Measurements from ENCODE around the gene MAN1A2.
A peak's percentile ranks its signal among the peaks of the same experiment; 100 is the strongest.
"Not testable (repeated sequence)": the region's sequence is repeated elsewhere in the genome, so short reads cannot be mapped to it uniquely, and the experiment has no call there.

The MAN1A2 gene

DNA sequence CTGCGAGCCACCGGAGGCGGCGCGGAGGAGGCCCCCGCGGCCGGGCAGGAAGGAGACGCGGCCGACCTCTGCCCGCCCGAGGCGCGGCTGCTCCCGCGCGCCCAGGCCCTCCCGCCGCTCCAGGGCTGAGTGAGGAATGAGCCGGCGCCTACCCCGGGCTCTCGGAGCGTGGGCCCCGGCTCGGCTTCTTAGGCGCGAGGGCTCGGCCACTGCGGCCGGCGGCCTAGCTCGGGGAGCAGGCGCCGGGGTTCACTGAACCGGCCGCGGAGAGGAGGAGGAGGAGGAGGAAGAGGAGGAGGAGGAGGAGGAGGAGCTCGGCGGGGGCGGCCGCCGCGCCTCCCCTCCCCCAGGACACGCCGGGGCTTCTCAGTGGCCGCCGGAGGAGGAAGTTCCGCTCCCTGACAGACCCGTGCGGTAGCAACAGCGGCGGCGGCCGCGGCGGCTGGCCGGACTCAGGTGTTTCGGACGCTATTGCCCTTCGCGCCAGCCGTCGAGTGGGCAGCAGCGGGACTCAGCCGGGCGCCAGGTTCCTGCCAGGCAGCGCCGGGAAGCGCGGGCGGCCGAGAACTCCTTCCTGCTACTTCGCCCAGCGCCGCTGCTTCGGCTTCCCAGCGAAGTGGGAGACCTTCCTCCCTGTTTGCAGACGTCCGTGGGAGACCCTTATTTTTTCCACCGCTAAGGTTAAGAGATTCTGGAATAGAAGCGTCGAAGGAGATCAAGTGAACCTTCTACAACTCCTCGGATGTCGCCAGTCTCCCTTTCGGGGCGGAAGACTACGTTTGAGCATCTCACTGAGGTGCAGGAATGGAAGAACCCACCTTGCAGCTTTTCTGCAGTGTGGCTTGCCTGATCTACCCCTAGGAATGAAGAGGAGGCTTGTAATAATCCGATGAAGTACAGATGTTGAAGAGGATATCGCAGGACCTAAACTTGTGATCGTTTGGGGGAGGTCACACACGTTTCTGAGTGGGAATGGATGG lies at the start of gene MAN1A2:
TSS of gene MAN1A2 (plus strand) at position 404 of the 980 bp plus-strand sequence. CDS start 735 bp downstream, outside the sequence.
- peak; percentile 24 to 54 (median 49) for DNase-seq (ENCODE audit: low read depth in 3 of 3, low spot score in 1 of 3)

DNA sequence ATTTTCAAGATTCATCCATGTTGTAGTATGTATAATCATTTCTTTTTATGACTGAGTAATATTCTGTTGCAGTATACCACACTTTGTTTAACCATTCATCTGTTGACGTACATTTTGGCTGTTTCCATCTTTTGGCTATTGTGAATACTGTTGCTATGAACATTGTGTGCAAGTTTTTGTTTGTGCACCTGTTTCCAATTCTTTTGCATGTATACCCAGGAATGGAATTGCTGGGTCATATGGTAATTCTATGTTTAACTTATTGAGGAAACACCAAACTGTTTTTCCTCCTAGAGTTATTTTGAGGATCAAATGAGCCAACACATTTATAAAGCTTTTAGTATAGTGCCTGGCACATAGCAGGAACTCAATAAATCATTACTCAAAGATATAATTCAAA lies 49.2 kb upstream of the MAN1A2 start:
- no peak for DNase-seq (ENCODE audit: low read depth in 3 of 3, low spot score in 1 of 3)

DNA sequence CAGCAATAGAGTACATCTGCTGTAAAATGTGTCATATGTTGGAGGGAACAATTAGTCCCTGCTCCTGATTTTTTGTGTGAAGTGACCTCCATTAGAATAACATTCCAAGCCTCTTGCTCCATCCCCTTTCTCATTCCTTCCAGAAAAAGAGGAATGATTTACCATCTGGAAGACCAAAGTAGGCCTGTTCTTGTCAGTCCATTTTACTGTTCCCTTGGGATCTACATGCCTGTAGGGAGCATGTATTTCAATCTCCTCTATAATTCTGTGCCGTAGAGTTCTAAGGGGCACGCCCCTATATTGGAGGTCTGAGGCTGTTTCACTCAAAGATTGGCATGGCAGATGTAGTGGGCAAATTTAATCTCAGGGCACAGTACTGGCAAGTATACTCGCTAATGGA lies 48.8 kb upstream of the MAN1A2 start:
- DNase-seq (ENCODE audit: low read depth in 3 of 3, low spot score in 1 of 3), result no peak

DNA sequence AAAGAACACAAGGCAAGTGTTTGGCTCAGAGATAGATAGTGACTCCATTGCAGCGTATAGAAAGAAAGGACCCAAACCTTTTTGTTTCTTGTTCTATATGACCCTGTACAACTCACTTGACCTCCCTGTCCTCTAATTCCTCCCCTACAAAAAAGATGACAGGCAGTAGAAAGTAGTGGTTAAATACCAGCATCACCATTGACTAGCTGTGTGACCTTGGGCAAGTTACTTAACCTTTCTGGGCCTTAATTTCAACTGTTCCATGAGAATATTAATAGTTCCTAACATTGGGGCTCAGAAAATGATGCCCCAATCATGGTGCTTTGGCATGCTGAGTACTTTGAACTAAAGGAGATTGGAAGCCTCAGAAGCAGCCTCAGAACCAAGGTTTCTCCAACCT lies 46.7 kb upstream of the MAN1A2 start:
- DNase-seq (ENCODE audit: low read depth in 3 of 3, low spot score in 1 of 3), result no peak

DNA sequence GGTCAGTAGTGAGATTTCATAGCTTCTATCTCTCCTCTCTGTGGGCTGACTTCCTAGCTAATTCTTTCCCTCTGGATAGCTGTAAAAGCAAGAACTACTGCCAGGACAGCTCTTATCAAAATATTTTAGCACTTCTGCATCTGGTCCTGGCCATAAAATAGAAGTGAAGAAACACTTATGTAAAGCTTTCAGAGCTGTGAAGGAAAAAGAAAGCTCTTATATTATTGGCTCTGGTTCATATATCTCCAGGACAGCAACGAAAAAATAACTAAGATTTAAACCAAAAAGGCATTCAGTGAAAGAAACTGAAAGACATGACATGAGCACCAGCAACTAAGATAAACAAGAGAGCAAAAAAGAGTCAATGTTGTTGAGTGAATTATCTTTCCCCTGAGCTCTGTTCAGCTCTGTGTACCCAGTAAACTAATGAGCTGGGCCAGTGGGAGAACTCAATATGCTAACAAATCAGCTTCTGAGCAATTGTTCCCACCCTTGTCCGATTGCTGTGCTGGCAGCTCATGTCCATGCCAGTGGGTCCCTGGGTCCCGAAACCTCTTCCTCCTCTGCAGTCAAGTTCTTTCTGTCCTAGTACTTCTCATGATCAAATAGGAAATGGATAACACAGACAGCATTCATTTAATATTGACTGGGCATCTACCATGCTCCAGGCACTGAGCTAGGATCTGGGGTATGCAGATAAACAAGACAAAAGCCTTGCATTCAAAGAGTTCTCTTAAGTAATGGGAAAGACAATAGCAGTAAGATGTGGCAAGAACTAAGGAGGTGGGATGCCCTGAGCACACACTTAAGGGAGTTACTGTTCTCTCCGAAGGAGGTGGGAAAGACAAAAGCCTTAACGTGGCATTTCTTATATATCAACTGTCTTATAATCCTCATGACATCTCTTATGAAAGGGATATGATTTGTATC lies 45.3 kb upstream of the MAN1A2 start:
- no peak for DNase-seq (ENCODE audit: low read depth in 3 of 3, low spot score in 1 of 3)

DNA sequence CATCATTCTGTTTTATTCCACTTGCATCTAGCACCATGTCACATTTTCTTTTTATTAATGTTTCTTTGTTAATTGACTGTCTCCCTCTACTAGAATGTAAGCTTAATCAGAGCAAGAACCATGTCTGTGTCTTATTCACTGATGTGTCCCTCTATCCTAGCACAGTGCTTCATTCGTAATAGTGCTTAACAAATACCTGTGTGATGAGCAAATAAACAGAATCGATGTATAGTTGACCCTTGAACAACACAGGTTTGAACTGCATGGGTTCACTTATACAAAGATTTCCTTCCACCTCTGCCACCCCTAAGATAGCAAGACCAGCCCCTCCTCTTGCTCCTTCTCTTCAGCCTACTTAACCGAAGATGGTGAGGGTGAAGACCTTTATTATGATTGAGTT lies 42.9 kb upstream of the MAN1A2 start:
- no peak for DNase-seq (ENCODE audit: low read depth in 3 of 3, low spot score in 1 of 3)

DNA sequence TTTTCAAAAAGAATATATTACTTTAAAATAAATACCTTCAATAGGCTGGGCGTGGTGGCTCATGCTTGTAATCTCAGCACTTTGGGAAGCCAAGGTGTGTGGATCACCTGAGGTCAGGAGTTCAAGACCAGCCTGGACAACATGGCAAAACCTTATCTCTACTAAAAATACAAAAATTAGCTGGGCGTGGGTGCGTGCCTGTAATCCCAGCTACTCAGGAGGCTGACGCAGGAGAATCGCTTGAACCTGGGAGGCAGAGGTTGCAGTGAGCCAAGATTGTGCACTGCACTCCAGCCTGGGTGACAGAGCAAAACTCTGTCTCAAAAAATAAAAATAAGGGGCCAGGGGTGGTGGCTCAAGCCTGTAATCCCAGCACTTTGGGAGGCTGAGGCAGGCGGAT lies 41.2 kb upstream of the MAN1A2 start:
- DNase-seq (ENCODE audit: low read depth in 3 of 3, low spot score in 1 of 3), result not testable (repeated sequence)

DNA sequence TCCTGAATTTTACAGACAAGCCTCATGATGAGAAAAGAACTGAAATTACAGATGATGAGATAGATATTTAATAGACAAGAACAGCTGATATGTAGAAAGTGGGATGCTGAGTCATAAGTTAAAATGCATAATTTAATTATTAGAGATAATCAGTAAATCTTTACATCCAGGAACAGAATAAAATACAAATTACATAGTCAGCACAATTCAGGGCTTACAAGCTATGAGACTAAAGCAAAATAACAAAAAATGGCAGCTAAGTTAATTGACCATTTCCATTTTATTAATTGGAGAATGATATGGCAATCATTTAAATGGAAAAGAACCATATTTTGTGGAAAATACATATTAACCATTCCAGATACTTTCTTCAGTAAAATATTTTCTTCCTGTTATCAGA lies 40.2 kb upstream of the MAN1A2 start:
- no peak for DNase-seq (ENCODE audit: low read depth in 3 of 3, low spot score in 1 of 3)

DNA sequence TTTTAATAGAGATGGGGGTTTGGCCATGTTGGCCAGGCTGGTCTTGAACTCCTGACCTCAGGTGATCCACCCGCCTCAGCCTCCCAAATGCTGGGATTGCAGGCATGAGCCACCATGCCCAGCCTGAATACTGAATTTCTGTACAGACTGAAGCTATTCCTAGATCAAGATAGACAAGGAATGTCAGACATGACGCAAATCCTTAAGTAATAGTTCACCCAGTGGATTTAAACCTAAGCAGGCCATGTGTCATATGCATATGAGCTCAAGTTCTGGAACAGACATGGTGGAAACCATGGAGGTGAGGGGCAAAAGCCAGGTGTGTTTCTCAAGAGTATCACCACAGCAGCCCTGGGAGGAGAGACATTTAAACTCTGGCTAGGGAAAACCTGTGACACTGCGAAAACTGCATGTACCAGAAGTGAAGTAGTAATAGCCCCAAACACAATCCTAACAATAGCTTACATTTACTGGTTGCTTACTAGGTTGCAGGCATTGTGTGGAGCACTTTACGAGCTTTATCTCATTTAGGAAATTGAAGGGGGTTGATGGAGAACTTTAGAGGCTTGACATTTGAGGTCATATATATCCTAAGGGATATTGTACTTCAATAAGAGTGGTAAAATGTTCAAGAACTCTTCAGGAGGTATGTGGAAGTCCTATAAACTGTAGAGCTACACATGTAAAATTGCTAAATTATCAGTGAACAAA lies 31.7 kb upstream of the MAN1A2 start:
- no peak for DNase-seq (ENCODE audit: low read depth in 3 of 3, low spot score in 1 of 3)

DNA sequence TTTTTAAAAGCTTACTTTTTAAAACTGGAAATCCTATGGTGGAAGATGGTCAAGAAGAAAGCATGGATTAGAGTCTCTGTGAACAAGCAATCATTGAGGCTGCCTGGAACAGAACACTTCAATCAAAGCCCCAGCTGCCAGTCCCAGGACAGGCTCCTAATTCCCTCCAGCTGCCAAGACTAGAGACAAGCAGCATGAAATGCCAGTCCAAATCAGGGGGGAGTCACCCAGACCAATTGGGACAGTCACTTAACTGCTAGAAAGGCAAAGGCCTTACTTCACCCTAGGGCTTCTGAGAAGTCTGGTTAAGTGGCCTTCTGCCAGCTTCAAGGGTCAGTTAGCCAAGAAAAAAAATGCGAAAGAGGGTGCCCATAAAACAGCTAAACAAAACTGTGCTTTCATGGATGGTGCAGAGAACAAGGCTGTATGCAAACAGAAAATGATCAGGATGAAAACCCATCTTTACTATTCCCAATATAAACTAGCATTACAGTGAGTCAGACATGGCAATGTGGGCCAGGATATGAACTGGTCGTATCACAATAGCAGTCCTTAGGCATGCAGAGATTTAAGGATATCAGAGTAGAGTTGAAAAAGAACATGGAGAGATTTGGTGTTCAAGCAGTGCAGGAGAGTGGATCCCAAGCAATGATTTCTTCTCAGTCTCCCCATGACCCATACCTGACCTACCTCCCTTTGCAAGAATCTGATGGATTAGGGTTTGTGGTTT lies 31.0 kb upstream of the MAN1A2 start:
- DNase-seq (ENCODE audit: low read depth in 3 of 3, low spot score in 1 of 3), result no peak

DNA sequence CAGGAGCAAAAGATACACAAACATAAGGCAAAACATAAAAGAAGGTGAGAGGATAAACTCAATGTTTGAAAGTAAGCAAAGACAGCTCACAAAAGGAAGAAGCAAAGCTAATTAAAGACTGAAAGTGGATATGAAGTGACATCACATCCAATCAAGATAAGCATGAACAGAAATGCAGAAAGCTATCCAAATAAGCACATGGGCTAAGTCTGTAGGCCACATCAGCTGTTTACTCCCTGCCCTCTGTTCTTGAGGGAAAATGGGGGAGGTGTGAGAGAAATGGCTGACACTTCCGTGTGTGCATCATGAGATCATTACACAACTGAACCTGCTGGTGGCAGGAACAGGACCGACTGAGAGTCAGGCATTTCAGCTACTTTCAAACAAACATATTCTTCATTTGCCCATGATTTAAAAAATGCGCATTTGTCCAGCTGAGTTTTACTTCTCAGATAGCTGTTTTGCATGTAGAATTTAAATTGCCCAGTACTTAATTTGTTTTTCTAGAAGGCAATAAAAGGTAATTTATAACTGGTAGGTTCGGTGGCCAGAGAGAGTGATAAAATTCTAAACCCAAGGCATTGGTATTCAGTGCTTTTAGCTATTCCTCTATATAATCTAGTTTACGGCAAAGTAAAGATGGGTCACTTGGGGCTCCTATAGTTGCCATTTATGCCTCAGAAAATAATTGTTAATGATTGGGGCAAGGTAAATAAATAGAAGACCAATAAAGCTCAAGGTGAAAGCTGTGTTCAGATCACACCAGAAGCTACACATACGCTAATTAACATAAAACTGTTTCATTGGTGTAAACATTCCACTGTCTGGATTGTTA lies 27.2 kb upstream of the MAN1A2 start:
- no peak for DNase-seq (ENCODE audit: low read depth in 3 of 3, low spot score in 1 of 3)

DNA sequence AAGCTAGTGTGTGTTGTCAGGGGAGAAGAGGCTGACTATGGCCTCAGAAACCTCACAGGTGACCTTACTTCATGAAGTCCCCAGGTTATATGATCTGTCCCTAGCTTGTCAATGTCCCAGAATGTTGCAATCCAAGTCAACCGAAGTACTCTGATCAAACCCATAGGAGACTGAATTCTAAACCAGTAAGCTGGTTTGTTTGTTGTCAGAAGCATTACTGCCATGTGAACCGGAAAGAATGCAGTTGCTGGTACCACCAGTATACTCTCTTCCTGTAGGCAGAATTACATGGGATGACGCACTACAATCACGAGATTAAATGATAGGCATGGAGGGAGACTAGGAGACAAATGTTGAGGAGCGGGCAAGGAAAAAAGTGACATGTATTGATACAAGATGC lies 26.1 kb upstream of the MAN1A2 start:
- DNase-seq (ENCODE audit: low read depth in 3 of 3, low spot score in 1 of 3), result no peak

DNA sequence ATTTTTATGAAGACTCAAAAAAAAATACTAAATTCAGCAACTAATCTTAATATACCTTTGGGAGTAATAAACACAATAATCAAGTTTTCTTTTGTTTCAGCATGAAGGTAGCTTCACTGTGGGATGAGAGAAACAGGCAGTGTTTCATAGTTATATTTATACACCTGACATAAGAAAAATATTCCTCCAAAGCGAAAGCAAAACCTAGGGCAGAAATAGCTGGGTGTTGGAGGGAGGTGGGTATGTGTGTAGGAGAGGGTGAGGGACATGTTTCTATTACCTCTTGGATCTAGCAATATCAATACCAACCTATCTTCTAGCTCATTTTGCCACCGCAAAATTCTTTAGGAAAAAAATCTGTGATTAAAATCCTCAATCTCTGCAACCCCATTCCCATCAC lies 24.9 kb upstream of the MAN1A2 start:
- no peak for DNase-seq (ENCODE audit: low read depth in 3 of 3, low spot score in 1 of 3)

DNA sequence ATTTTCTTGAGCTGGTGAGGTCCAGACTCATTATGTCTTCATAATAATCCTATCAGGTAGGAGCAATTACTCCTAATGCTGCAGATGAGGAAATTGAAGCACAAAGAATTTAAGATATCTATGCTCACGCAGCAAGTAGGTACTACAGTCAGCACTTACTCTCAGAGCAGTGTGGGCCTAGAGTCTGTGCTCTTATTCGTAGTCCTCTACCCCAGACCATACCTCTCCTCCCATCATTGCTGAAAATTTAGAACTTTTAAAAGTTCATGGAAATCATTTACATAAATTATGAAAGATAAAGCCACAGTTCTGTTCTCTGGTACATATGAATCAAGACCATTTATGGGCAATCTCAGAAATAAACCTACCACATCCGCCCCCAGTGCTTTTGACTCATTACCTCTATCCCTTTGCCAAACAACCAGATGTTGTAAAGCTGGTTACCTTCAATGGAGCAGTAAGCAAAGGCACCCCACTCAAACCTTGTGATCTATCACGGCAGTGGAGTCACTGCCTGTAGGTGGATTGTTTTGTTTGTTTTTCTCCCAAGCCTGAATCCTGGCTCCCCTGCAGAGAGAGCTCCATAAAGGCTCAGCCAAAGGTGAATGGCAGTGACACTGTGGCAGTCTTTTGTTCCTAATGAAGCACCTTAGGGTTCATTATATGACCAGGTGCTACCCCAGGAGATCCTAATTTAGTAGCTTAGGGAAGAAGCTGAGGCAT lies 20.9 kb upstream of the MAN1A2 start:
- DNase-seq (ENCODE audit: low read depth in 3 of 3, low spot score in 1 of 3), result no peak

DNA sequence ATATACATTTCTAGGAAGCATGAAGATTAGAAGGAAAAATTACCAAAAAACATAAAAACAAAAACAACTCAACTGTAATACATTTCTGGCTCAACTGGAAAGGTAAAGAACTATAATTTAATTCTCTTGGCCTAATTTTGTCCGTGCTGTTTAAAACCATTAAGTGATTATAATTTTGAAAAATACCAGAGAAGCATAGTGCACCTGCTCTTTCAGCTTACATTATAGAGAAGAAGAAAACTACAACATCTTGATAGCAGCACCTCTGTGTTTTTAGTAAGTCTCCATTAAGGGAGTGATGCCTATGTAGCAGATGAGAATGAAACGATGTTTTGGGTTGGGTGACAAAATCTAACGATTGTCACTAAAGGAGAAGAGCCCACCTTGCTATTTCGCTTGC lies 19.3 kb upstream of the MAN1A2 start:
- no peak for DNase-seq (ENCODE audit: low read depth in 3 of 3, low spot score in 1 of 3)

DNA sequence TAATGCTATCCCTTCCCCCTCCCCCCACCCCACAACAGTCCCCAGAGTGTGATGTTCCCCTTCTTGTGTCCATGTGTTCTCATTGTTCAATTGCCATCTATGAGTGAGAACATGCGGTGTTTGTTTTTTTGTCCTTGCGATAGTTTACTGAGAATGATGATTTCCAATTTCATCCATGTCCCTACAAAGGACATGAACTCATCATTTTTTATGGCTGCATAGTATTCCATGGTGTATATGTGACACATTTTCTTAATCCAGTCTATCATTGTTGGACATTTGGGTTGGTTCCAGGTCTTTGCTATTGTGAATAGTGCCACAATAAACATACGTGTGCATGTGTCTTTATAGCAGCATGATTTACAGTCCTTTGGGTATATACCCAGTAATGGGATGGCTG lies 14.6 kb upstream of the MAN1A2 start:
- not testable (repeated sequence) for DNase-seq (ENCODE audit: low read depth in 3 of 3, low spot score in 1 of 3)

DNA sequence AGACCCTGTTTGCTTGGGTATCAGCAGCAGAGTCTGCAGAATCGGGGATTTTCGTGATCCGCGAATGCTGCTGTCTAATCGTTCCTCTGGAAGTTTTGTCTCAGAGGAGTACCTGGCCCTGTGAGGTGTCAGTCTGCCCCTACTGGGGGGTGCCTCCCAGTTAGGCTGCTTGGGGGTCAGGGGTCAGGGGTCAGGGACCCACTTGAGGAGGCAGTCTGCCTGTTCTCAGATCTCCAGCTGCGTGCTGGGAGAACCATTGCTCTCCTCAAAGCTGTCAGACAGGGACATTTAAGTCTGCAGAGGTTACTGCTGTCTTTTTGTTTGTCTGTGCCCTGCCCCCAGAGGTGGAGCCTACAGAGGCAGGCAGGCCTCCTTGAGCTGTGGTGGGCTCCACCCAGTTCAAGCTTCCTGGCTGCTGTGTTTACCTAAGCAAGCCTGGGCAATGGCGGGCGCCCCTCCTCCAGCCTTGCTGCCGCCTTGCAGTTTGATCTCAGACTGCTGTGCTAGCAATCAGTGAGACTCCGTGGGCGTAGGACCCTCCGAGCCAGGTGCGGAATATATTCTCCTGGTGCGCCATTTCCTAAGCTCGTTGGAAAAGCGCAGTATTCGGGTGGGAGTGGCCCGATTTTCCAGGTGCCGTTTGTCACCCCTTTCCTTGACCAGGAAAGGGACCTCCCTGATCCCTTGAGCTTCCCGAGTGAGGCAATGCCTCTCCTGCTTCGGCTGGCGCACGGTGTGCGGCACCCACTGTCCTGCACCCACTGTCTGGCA lies 9.2 kb upstream of the MAN1A2 start:
- DNase-seq (ENCODE audit: low read depth in 3 of 3, low spot score in 1 of 3), result not testable (repeated sequence)

DNA sequence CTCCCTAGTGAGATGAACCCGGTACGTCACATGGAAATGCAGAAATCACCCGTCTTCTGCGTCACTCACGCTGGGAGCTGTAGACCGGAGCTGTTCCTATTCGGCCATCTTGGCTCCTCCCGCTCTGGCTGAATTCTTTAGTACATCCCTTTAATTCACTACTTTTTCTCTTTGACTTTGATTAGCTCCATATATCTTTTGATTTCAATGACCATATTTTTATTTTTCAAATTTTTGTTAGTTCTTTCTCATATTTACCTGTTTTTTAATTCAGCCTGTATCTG lies 8.7 kb upstream of the MAN1A2 start:
- DNase-seq (ENCODE audit: low read depth in 3 of 3, low spot score in 1 of 3), result not testable (repeated sequence)
